HL-60 (cell line): ENCODE measurements around the gene PAQR8.

ENCODE experiments used
- DNase-seq, 2 experiments: peaks; one replicate each; pipeline ENCODE4 v3.0.0-alpha.2; 2010 to 2020; ENCODE audit warnings: low read depth in 1 of 2, low spot score in 1 of 2
- H3K27ac ChIP-seq: fragments of 250-450 bp; sonication (Bioruptor Pico); replicated peaks from 2 replicates; pipeline ENCODE4 v1.5.1; 2020; ENCODE audit warnings: mild to moderate bottlenecking, moderate library complexity
- H3K27me3 ChIP-seq: fragments of 250-450 bp; sonication (Bioruptor Pico); 2 replicates; pipeline ENCODE4 v1.5.1; 2021; ENCODE audit warnings: mild to moderate bottlenecking, moderate library complexity; ENCODE audit not compliant: insufficient read depth, poor library complexity, severe bottlenecking
- H3K4me3 ChIP-seq: replicated peaks from 2 replicates; pipeline ENCODE4 v1.5.1; 2011; ENCODE audit warnings: mild to moderate bottlenecking, control low read depth, low read length; ENCODE audit not compliant: insufficient read depth
- GABPA ChIP-seq: IDR thresholded peaks from 2 replicates; pipeline ENCODE4 v1.6.1; 2012; ENCODE audit warnings: low read depth
- POLR2AphosphoS5 ChIP-seq: IDR thresholded peaks from 2 replicates; pipeline ENCODE4 v1.6.1; 2012; ENCODE audit warnings: low read depth
- SPI1 ChIP-seq: IDR thresholded peaks from 2 replicates; pipeline ENCODE4 v1.6.1; 2012; ENCODE audit warnings: low read depth, mild to moderate bottlenecking, borderline replicate concordance
- TF ChIP-seq, protein P1 (sequence below): IDR thresholded peaks from one replicate; pipeline ENCODE4 v1.5.1; 2011; ENCODE audit warnings: low read length, control low read depth, inconsistent platforms; ENCODE audit not compliant: insufficient read depth
- TF ChIP-seq, protein P2 (sequence below): IDR thresholded peaks from 2 replicates; pipeline ENCODE4 v1.6.1; 2012; ENCODE audit warnings: low read depth; ENCODE audit not compliant: insufficient replicate concordance

Gene PAQR8

DNA sequence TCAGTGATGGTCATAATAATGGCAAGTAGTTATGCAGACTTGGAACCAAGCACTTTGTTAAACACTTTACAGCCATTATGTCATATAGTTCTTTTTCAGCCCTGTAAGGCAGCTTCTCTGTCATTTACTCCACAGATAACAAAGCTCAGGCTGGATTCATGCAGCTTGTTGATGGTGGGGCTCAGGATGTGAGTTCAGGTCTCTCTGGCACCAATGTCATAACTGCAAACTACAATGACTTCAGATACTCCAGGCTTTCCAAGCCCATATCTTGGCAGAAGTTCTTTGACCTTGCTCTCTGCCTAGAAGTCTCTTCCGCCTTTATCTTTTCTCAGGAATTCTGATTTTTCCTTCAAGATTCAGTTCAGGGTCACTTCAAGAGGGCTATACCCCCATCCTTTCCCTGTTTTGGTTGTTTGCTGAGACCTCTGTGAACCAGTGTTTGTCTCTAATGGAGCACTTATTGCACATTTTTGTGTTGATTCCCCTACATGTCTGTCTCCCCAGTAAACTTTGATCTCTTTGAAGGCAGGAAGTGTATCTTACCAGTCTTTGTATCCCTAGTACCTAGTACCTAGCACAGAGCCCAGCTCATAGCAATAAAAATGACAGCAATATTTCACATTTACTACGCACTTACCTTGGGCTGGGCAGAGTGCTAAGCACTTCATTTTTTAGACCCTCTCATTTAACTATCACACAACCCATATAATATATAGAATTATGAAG is 38.5 kb downstream of the PAQR8 start:
- Histone ChIP-seq H3K27ac (no peak overlapping the region), H3K4me3 (no peak overlapping the region), H3K27me3 (no peaks in the 10 kb centered on the region)
- no peak for DNase-seq
- TF ChIP-seq GABPA (no peak), POLR2AphosphoS5 (no peak), SPI1 (no peak)
- TF ChIP-seq, protein P1, sequence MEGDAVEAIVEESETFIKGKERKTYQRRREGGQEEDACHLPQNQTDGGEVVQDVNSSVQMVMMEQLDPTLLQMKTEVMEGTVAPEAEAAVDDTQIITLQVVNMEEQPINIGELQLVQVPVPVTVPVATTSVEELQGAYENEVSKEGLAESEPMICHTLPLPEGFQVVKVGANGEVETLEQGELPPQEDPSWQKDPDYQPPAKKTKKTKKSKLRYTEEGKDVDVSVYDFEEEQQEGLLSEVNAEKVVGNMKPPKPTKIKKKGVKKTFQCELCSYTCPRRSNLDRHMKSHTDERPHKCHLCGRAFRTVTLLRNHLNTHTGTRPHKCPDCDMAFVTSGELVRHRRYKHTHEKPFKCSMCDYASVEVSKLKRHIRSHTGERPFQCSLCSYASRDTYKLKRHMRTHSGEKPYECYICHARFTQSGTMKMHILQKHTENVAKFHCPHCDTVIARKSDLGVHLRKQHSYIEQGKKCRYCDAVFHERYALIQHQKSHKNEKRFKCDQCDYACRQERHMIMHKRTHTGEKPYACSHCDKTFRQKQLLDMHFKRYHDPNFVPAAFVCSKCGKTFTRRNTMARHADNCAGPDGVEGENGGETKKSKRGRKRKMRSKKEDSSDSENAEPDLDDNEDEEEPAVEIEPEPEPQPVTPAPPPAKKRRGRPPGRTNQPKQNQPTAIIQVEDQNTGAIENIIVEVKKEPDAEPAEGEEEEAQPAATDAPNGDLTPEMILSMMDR: no peak
- TF ChIP-seq, protein P2, sequence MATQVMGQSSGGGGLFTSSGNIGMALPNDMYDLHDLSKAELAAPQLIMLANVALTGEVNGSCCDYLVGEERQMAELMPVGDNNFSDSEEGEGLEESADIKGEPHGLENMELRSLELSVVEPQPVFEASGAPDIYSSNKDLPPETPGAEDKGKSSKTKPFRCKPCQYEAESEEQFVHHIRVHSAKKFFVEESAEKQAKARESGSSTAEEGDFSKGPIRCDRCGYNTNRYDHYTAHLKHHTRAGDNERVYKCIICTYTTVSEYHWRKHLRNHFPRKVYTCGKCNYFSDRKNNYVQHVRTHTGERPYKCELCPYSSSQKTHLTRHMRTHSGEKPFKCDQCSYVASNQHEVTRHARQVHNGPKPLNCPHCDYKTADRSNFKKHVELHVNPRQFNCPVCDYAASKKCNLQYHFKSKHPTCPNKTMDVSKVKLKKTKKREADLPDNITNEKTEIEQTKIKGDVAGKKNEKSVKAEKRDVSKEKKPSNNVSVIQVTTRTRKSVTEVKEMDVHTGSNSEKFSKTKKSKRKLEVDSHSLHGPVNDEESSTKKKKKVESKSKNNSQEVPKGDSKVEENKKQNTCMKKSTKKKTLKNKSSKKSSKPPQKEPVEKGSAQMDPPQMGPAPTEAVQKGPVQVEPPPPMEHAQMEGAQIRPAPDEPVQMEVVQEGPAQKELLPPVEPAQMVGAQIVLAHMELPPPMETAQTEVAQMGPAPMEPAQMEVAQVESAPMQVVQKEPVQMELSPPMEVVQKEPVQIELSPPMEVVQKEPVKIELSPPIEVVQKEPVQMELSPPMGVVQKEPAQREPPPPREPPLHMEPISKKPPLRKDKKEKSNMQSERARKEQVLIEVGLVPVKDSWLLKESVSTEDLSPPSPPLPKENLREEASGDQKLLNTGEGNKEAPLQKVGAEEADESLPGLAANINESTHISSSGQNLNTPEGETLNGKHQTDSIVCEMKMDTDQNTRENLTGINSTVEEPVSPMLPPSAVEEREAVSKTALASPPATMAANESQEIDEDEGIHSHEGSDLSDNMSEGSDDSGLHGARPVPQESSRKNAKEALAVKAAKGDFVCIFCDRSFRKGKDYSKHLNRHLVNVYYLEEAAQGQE: no peak

DNA sequence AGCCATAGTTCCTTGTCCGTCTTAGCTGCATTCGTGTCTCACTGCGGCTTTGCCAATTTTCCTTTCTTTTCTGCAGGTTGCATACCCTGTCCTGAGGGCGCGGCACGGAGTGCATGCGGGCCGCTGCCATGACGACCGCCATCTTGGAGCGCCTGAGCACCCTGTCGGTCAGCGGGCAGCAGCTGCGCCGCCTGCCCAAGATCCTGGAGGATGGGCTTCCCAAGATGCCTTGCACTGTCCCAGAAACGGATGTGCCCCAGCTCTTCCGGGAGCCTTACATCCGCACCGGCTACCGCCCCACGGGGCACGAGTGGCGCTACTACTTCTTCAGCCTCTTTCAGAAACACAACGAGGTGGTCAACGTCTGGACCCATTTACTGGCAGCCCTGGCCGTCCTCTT is 41.1 kb downstream of the PAQR8 start:
- Histone ChIP-seq H3K27ac (no peak overlapping the region), H3K4me3 (no peak overlapping the region), H3K27me3 (no peaks in the 10 kb centered on the region)
- no peak for DNase-seq
- no peak for TF ChIP-seq POLR2AphosphoS5
- no peak for TF ChIP-seq SPI1
- TF ChIP-seq GABPA: no peak
- TF ChIP-seq, protein P2: no peak
- TF ChIP-seq, protein P1: no peak

DNA sequence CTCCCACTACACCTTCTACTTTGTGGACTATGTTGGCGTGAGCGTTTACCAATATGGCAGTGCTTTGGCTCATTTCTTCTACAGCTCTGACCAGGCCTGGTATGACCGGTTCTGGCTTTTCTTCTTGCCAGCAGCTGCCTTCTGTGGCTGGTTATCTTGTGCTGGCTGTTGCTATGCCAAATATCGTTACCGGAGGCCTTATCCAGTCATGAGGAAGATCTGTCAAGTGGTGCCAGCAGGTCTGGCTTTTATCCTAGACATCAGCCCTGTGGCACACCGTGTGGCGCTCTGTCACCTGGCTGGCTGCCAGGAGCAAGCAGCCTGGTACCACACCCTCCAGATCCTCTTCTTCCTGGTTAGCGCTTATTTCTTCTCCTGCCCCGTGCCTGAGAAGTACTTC is 41.7 kb downstream of the PAQR8 start:
- Histone ChIP-seq H3K27me3 (no peaks in the 10 kb centered on the region), H3K27ac (no peak overlapping the region), H3K4me3 (no peak overlapping the region)
- TF ChIP-seq SPI1 (no peak), GABPA (no peak), POLR2AphosphoS5 (no peak)
- TF ChIP-seq, protein P1: no peak
- TF ChIP-seq, protein P2: no peak
- DNase-seq: no peak
